ENCODE results near the gene GLRX5. TPM values are rescaled to one million over a fixed set of nuclear protein-coding genes. Genes with fewer than 3 reads are reported as not detected.
A peak's percentile ranks its signal among the peaks of the same experiment; 100 is the strongest.

The GLRX5 gene
- polyA plus RNA-seq, 1 experiment = 58.6 TPM

- no peak for DNase-seq (ENCODE audit: low read depth, low spot score)
- TF ChIP-seq CTCF (IDR thresholded peaks at IDR 0.05; ENCODE audit: low read depth, low read length) = no peak
- H3K27ac ChIP-seq (ENCODE audit: low read depth, low read length) = no peak overlapping the region
- no peak overlapping the region for H3K4me3 ChIP-seq (ENCODE audit: low read depth, low read length)
- no peaks in the 10 kb centered on the region for H3K27me3 ChIP-seq (ENCODE audit: control insufficient read depth, insufficient read depth, low read length)
- ChIA-PET CTCF (interaction anchor here (0.8 to 1.3 kb wide), 3 partner anchors 28 to 56 kb away, joined by 3 to 4 read pairs (median 4); no protein-coding TSS in a partner anchor), POLR2A (no interaction called here)
- no peaks in the 10 kb centered on the region for H3K9me3 ChIP-seq (ENCODE audit: control insufficient read depth, insufficient read depth, low read length)
Observed at GRCh38 chr14:95498622-95499353, 36.1 kb upstream of the GLRX5 start.

- ChIA-PET CTCF (interaction anchor here (0.8 kb wide), 1 partner anchor 28 kb away, joined by 3 read pairs; no protein-coding TSS in a partner anchor), POLR2A (no interaction called here)
- no peak overlapping the region for H3K27ac ChIP-seq (ENCODE audit: low read depth, low read length)
- no peak for TF ChIP-seq CTCF (IDR thresholded peaks at IDR 0.05; ENCODE audit: low read depth, low read length)
- no peak for DNase-seq (ENCODE audit: low read depth, low spot score)
- H3K9me3 ChIP-seq (ENCODE audit: control insufficient read depth, insufficient read depth, low read length) = no peaks in the 10 kb centered on the region
- no peaks in the 10 kb centered on the region for H3K27me3 ChIP-seq (ENCODE audit: control insufficient read depth, insufficient read depth, low read length)
- H3K4me3 ChIP-seq (ENCODE audit: low read depth, low read length) = no peak overlapping the region
Observed at GRCh38 chr14:95499354-95499750, 35.5 kb upstream of the GLRX5 start.

- Histone ChIP-seq H3K27ac (ENCODE audit: low read depth, low read length) (no peak overlapping the region), H3K4me3 (ENCODE audit: low read depth, low read length) (no peak overlapping the region), H3K27me3 (ENCODE audit: control insufficient read depth, insufficient read depth, low read length) (no peaks in the 10 kb centered on the region), H3K9me3 (ENCODE audit: control insufficient read depth, insufficient read depth, low read length) (no peaks in the 10 kb centered on the region)
- no peak for DNase-seq (ENCODE audit: low read depth, low spot score)
- TF ChIP-seq CTCF (IDR thresholded peaks at IDR 0.05; ENCODE audit: low read depth, low read length) = no peak
- CTCF ChIA-PET = interaction anchor here (0.6 to 2.3 kb wide), 2 partner anchors 27 to 601 kb away, joined by 3 to 15 read pairs; no protein-coding TSS in a partner anchor
- POLR2A ChIA-PET = interaction anchor here (0.9 to 1.2 kb wide), 2 partner anchors 17 to 24 kb away, joined by 3 to 4 read pairs; no protein-coding TSS in a partner anchor
Observed at GRCh38 chr14:95500201-95500681, 34.6 kb upstream of the GLRX5 start.

GRCh38 chr14:95500772-95501401, 34.0 kb upstream of the GLRX5 start:
- Histone ChIP-seq H3K27ac (ENCODE audit: low read depth, low read length) (peak overlapping the region; percentile 39), H3K9me3 (ENCODE audit: control insufficient read depth, insufficient read depth, low read length) (no peaks in the 10 kb centered on the region), H3K4me3 (ENCODE audit: low read depth, low read length) (no peak overlapping the region), H3K27me3 (ENCODE audit: control insufficient read depth, insufficient read depth, low read length) (no peaks in the 10 kb centered on the region)
- no peak for TF ChIP-seq CTCF (IDR thresholded peaks at IDR 0.05; ENCODE audit: low read depth, low read length)
- ChIA-PET POLR2A (interaction anchor here (0.9 to 1.2 kb wide), 2 partner anchors 18 to 23 kb away, joined by 3 to 4 read pairs; no protein-coding TSS in a partner anchor), CTCF (interaction anchor here (0.9 to 2.3 kb wide), 3 partner anchors 27 to 59 kb away, joined by 3 to 15 read pairs (median 5); no protein-coding TSS in a partner anchor)
- DNase-seq (ENCODE audit: low read depth, low spot score) = peak; percentile 65

All from AG04450 (cell line).